ENCODE data around the gene OR2AG1. TPM values are rescaled to one million over a fixed set of nuclear protein-coding genes. Genes with fewer than 3 reads are reported as not detected.
A peak's percentile ranks its signal among the peaks of the same experiment; 100 is the strongest.

OR2AG1 gene, protein sequence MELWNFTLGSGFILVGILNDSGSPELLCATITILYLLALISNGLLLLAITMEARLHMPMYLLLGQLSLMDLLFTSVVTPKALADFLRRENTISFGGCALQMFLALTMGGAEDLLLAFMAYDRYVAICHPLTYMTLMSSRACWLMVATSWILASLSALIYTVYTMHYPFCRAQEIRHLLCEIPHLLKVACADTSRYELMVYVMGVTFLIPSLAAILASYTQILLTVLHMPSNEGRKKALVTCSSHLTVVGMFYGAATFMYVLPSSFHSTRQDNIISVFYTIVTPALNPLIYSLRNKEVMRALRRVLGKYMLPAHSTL
- not detected in 2 replicates for total RNA-seq (2014; rRNA removed; shearing (Covaris generic); ENCODE audit: low replicate concordance)

GRCh38 chr11:6782720-6783119, at the start of gene OR2AG1:
TSS of gene OR2AG1 (plus strand) at chr11:6783020. CDS start at chr11:6785038, 2,018 bp downstream.
- no peak for DNase-seq
- H3K36me3 ChIP-seq, result no peaks in the 10 kb centered on the region
- H3K27me3 ChIP-seq, result no peaks in the 10 kb centered on the region
- no peaks in the 10 kb centered on the region for H3K9me3 ChIP-seq
- no peak within 1 kb of the TSS for H3K4me3 ChIP-seq

- Histone ChIP-seq H3K27me3 (no peaks in the 10 kb centered on the region), H3K4me3 (no peak overlapping the region), H3K9me3 (no peaks in the 10 kb centered on the region), H3K36me3 (no peaks in the 10 kb centered on the region)
- no peak for DNase-seq
Observed at GRCh38 chr11:6733326-6734275, 49.2 kb upstream of the OR2AG1 start.

DNA sequence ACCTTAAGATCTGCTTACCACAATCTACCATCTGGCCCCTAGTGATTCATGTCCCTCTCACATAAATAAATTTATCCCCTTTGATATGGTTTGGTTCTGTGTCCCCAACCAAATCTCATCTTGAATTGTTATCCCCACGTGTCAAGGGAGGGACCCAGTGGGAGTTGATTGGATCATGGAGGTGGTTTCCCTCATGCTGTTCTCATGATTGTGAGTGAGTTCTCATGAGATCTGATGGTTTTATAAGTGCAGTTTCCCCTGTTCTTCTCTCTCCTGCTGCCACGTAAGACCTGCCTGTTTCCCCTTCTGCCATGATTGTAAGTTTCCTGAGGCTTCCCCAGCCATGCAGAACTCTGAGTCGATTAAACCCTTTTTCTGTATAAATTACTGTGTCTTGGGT, 48.2 kb upstream of the OR2AG1 start:
- Histone ChIP-seq H3K27me3 (no peaks in the 10 kb centered on the region), H3K9me3 (no peaks in the 10 kb centered on the region), H3K4me3 (no peak overlapping the region), H3K36me3 (no peaks in the 10 kb centered on the region)
- DNase-seq, result no peak

- Histone ChIP-seq H3K27me3 (no peaks in the 10 kb centered on the region), H3K4me3 (no peak overlapping the region), H3K9me3 (no peaks in the 10 kb centered on the region), H3K36me3 (no peaks in the 10 kb centered on the region)
- no peak for DNase-seq
Observed at GRCh38 chr11:6735306-6735705, 47.5 kb upstream of the OR2AG1 start.

GRCh38 chr11:6736495-6737121, 46.2 kb upstream of the OR2AG1 start:
- DNase-seq, result peak; percentile 48
- Histone ChIP-seq H3K9me3 (no peaks in the 10 kb centered on the region), H3K27me3 (no peaks in the 10 kb centered on the region), H3K4me3 (no peak overlapping the region), H3K36me3 (no peaks in the 10 kb centered on the region)

GRCh38 chr11:6737872-6738466, 44.9 kb upstream of the OR2AG1 start:
- Histone ChIP-seq H3K27me3 (no peaks in the 10 kb centered on the region), H3K36me3 (no peaks in the 10 kb centered on the region), H3K9me3 (no peaks in the 10 kb centered on the region), H3K4me3 (no peak overlapping the region)
- DNase-seq, result peak; percentile 10

DNA sequence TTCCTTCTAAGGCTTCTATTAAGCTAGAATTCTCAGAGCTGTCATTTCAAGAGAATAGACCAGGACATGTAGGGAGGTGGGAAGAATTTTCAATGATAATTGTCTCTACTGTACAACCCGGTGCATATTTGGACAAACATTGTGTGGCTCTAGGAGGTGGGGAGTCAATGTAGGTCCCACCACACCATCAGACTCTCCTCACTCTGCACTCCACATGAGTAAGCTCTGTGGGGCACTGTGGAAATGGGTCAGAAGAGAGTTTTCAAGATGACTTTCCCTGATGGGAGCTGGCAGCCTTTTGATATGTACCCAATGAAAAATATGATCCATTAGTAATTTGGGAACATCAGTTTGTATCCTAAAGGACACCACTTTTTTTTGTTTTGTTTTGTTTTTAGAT, 44.2 kb upstream of the OR2AG1 start:
- Histone ChIP-seq H3K27me3 (no peaks in the 10 kb centered on the region), H3K36me3 (no peaks in the 10 kb centered on the region), H3K4me3 (no peak overlapping the region), H3K9me3 (no peaks in the 10 kb centered on the region)
- DNase-seq, result no peak

- H3K4me3 ChIP-seq, result no peak overlapping the region
- no peaks in the 10 kb centered on the region for H3K36me3 ChIP-seq
- no peaks in the 10 kb centered on the region for H3K9me3 ChIP-seq
- no peak for DNase-seq
- no peaks in the 10 kb centered on the region for H3K27me3 ChIP-seq
Observed at GRCh38 chr11:6742260-6742659, 40.6 kb upstream of the OR2AG1 start.

- DNase-seq, result no peak
- no peak overlapping the region for H3K4me3 ChIP-seq
- no peaks in the 10 kb centered on the region for H3K36me3 ChIP-seq
- no peaks in the 10 kb centered on the region for H3K9me3 ChIP-seq
- H3K27me3 ChIP-seq, result no peaks in the 10 kb centered on the region
Observed at GRCh38 chr11:6745018-6745417, 37.8 kb upstream of the OR2AG1 start.

DNA sequence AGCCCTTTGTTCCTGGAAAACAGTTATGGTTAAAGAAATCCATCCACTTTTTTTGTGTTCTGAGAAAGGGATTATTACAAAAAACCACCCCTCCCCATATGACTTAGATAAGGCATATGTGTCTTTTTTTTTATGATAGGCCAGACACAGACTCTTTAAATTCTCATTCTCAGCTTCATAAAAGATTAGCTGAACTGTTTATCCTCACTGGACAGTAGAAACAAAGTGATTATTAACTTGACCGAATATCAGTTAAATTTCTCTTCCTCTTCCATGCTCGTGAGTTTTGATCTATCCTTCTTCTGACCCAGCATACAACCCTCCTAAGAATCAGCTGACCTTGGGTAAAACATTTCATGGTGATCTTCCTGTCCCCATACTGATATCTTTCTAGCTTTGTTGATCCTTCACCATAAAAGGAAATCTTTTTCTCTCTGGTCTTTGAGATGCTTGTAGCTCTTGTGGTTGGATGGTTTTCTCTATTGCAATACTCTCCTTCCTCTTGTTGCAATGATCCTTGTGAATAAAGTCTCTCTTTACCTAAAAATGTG, 37.3 kb upstream of the OR2AG1 start:
- Histone ChIP-seq H3K27me3 (no peaks in the 10 kb centered on the region), H3K36me3 (no peaks in the 10 kb centered on the region), H3K9me3 (no peaks in the 10 kb centered on the region), H3K4me3 (no peak overlapping the region)
- DNase-seq, result no peak

DNA sequence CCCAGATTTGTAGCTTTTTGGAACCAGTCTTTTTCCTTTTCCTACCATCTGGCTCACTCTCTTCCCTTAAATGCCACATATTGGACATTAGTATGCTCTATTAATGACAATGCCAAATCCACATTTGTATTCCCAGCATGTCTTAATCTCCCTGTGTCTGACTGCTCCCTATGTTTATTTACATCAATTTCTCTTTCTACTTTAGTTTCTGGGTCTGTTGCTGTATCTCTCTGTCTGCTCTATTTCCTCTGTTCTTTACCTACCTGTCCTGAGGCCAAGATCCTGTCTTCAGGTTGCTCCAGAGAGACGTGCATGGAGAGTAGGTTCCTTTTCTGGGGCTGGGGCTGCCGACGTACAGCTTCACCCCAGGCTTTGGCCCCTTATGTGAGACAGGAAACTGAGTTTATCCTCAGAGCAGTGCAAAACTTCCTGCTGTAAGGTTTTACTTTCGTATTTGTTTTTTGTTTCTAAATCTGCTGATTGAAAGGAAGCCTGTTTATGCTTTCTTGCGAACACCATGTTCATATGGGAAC, 36.7 kb upstream of the OR2AG1 start:
- Histone ChIP-seq H3K4me3 (peak overlapping the region; percentile 12; the same call in 1 of the 2 replicates), H3K9me3 (no peaks in the 10 kb centered on the region), H3K27me3 (no peaks in the 10 kb centered on the region), H3K36me3 (no peaks in the 10 kb centered on the region)
- no peak for DNase-seq

DNA sequence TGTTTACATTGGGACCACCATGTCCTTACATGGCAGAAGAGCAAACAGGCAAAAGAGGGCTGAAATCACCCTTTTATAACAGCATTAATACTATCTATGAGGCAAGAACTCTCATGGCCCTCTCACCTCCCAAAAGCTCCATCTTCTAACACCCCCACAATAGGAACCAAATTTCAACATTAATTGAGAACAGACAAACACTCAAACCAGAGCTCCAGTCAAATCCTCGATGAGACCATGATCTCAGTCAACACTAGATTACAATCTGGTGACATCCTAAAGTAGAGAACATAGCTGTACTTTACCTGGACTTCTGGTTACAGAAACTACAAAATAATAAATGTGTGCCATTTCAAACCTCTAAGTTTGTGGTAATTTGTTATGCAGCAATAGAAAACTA, 36.2 kb upstream of the OR2AG1 start:
- H3K27me3 ChIP-seq, result no peaks in the 10 kb centered on the region
- no peak overlapping the region for H3K4me3 ChIP-seq
- no peak for DNase-seq
- H3K36me3 ChIP-seq, result no peaks in the 10 kb centered on the region
- no peaks in the 10 kb centered on the region for H3K9me3 ChIP-seq

GRCh38 chr11:6747097-6747668, 35.6 kb upstream of the OR2AG1 start:
- no peak for DNase-seq
- no peaks in the 10 kb centered on the region for H3K27me3 ChIP-seq
- H3K4me3 ChIP-seq, result no peak overlapping the region
- H3K9me3 ChIP-seq, result no peaks in the 10 kb centered on the region
- no peaks in the 10 kb centered on the region for H3K36me3 ChIP-seq

- no peaks in the 10 kb centered on the region for H3K9me3 ChIP-seq
- H3K36me3 ChIP-seq, result no peaks in the 10 kb centered on the region
- H3K27me3 ChIP-seq, result no peaks in the 10 kb centered on the region
- H3K4me3 ChIP-seq, result no peak overlapping the region
- no peak for DNase-seq
Observed at GRCh38 chr11:6755303-6755952, 27.4 kb upstream of the OR2AG1 start.

- no peak for DNase-seq
- no peaks in the 10 kb centered on the region for H3K27me3 ChIP-seq
- no peak overlapping the region for H3K4me3 ChIP-seq
- H3K9me3 ChIP-seq, result no peaks in the 10 kb centered on the region
- no peaks in the 10 kb centered on the region for H3K36me3 ChIP-seq
Observed at GRCh38 chr11:6755953-6756347, 26.9 kb upstream of the OR2AG1 start.

Data from MG63 (cell line).